HepG2 (cell line): ENCODE data around the gene SFTPB.

Experiments
- ZNF121 ChIP-seq: sonication (generic); formaldehyde crosslinking; IDR thresholded peaks from 2 replicates; pipeline ENCODE4 v1.5.0; 2020; ENCODE audit warnings: mild to moderate bottlenecking, missing genetic modification reagents
- ZNF235 ChIP-seq: sonication (generic); formaldehyde crosslinking; IDR thresholded peaks from 2 replicates; pipeline ENCODE4 v1.8.1; 2023; ENCODE audit warnings: mild to moderate bottlenecking, missing genetic modification reagents, borderline replicate concordance
- TF ChIP-seq, protein P1 (sequence below): sonication (generic); formaldehyde crosslinking; IDR thresholded peaks from 2 replicates; pipeline ENCODE4 v1.4.0; 2020; ENCODE audit warnings: mild to moderate bottlenecking, missing genetic modification reagents
- TF ChIP-seq, protein P2 (sequence below): sonication (generic); formaldehyde crosslinking; IDR thresholded peaks from 2 replicates; pipeline ENCODE4 v1.5.0; 2020; ENCODE audit warnings: mild to moderate bottlenecking, missing genetic modification reagents, moderate library complexity
- TF ChIP-seq, protein P3 (sequence below): sonication (generic); formaldehyde crosslinking; IDR thresholded peaks from 2 replicates; pipeline ENCODE4 v1.9.0; 2021; ENCODE audit warnings: missing genetic modification reagents, borderline replicate concordance

DNA sequence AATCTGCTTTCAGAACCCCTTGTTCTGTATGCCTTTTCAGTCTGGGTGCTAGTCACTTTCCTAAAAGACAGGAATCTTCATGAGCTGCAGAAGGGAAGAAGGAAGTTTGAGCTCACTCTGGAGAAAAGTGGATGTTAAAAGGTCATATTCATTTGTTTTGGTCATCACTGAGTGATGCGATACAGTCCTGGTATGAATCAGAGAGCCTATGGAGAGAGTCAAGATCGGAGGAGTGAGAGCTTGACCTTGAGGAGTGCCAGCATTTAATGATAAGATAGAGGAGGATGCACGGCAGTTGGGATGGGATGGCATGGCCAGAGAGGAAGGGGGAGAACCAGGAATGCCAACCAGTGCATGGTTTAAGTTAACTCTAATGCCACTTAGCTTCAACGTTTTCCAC, 32.4 kb downstream of the SFTPB start:
- TF ChIP-seq, protein P1, sequence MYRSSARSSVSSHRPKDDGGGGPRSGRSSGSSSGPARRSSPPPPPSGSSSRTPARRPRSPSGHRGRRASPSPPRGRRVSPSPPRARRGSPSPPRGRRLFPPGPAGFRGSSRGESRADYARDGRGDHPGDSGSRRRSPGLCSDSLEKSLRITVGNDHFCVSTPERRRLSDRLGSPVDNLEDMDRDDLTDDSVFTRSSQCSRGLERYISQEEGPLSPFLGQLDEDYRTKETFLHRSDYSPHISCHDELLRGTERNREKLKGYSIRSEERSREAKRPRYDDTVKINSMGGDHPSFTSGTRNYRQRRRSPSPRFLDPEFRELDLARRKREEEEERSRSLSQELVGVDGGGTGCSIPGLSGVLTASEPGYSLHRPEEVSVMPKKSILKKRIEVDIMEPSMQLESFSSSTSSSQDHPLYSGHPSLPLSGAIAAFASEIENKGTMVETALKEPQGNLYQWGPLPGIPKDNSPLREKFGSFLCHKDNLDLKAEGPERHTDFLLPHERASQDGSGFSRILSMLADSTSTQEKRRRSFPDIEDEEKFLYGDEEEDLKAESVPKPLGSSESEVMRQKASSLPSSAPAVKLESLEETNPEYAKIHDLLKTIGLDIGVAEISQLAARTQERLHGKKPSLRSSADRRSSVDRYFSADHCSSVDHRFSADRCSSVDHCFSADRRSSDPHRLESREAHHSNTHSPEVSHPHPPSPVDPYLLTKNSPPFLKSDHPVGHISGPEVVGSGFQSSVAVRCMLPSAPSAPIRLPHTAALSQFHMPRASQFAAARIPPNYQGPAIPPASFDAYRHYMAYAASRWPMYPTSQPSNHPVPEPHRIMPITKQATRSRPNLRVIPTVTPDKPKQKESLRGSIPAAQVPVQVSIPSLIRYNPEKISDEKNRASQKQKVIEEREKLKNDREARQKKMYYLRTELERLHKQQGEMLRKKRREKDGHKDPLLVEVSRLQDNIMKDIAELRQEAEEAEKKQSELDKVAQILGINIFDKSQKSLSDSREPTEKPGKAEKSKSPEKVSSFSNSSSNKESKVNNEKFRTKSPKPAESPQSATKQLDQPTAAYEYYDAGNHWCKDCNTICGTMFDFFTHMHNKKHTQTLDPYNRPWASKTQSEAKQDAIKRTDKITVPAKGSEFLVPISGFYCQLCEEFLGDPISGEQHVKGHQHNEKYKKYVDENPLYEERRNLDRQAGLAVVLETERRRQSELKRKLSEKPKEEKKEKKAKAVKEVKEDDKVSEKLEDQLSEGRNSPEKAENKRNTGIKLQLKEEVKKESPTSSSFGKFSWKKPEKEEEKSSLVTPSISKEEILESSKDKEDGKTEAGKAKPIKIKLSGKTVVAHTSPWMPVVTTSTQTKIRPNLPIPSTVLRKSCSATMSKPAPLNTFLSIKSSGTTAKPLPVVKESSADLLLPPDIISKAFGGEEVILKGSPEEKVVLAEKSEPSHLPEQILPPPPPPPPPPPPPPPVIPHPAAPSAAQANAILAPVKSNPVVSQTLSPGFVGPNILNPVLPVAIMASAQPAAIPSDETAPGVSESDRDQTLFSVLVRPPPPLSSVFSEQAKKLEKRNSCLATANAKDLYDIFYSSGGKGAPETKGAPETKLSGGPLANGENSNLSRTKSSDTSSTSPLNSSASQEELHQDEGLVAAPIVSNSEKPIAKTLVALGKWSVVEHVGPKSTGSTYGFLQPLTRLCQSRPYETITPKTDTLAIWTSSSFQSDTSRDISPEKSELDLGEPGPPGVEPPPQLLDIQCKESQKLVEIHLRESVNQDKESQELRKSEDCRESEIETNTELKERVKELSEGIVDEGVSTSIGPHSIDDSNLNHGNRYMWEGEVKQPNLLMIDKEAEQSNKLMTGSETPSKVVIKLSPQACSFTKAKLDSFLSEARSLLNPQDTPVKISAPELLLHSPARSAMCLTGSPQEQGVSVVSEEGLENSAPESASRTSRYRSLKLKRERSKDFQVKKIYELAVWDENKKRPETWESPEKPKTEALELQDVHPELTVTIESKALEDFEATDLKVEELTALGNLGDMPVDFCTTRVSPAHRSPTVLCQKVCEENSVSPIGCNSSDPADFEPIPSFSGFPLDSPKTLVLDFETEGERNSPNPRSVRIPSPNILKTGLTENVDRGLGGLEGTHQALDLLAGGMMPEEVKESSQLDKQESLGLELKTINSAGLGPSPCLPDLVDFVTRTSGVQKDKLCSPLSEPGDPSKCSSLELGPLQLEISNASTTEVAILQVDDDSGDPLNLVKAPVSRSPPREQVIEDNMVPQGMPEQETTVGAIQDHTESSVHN = no peak
- TF ChIP-seq ZNF235 (CRISPR knock-in tag) (no peak), ZNF121 (no peak)
- TF ChIP-seq, protein P2, sequence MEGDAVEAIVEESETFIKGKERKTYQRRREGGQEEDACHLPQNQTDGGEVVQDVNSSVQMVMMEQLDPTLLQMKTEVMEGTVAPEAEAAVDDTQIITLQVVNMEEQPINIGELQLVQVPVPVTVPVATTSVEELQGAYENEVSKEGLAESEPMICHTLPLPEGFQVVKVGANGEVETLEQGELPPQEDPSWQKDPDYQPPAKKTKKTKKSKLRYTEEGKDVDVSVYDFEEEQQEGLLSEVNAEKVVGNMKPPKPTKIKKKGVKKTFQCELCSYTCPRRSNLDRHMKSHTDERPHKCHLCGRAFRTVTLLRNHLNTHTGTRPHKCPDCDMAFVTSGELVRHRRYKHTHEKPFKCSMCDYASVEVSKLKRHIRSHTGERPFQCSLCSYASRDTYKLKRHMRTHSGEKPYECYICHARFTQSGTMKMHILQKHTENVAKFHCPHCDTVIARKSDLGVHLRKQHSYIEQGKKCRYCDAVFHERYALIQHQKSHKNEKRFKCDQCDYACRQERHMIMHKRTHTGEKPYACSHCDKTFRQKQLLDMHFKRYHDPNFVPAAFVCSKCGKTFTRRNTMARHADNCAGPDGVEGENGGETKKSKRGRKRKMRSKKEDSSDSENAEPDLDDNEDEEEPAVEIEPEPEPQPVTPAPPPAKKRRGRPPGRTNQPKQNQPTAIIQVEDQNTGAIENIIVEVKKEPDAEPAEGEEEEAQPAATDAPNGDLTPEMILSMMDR (CRISPR knock-in tag) = no peak
- TF ChIP-seq, protein P3, sequence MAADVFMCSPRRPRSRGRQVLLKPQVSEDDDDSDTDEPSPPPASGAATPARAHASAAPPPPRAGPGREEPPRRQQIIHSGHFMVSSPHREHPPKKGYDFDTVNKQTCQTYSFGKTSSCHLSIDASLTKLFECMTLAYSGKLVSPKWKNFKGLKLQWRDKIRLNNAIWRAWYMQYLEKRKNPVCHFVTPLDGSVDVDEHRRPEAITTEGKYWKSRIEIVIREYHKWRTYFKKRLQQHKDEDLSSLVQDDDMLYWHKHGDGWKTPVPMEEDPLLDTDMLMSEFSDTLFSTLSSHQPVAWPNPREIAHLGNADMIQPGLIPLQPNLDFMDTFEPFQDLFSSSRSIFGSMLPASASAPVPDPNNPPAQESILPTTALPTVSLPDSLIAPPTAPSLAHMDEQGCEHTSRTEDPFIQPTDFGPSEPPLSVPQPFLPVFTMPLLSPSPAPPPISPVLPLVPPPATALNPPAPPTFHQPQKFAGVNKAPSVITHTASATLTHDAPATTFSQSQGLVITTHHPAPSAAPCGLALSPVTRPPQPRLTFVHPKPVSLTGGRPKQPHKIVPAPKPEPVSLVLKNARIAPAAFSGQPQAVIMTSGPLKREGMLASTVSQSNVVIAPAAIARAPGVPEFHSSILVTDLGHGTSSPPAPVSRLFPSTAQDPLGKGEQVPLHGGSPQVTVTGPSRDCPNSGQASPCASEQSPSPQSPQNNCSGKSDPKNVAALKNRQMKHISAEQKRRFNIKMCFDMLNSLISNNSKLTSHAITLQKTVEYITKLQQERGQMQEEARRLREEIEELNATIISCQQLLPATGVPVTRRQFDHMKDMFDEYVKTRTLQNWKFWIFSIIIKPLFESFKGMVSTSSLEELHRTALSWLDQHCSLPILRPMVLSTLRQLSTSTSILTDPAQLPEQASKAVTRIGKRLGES (CRISPR knock-in tag) = no peak
